ENCODE results near the gene NPB.

DNA sequence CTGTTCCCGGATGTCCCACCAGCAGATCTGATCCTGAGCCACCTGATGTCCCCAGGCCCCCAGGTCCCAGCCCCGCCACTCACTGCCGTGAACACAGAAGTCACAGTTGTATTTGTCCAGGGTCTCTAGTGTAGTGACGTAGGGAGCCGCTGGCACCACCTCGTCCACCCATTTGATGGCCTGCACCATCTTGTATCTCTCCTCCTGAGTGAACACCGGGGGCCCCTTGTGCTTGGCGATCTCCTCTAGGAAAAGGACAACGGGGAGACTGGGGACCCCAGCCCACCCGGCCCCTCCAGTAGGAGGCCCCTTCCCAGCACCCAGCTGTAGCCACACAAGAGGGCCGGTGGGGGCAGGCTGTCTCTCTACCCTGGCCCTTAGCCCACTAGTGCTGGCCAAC lies 6.8 kb downstream of the NPB start:
- TF ChIP-seq EZH2 (IDR thresholded peaks at IDR 0.05; ENCODE audit: low read length): no peak
- TF ChIP-seq, protein P1, sequence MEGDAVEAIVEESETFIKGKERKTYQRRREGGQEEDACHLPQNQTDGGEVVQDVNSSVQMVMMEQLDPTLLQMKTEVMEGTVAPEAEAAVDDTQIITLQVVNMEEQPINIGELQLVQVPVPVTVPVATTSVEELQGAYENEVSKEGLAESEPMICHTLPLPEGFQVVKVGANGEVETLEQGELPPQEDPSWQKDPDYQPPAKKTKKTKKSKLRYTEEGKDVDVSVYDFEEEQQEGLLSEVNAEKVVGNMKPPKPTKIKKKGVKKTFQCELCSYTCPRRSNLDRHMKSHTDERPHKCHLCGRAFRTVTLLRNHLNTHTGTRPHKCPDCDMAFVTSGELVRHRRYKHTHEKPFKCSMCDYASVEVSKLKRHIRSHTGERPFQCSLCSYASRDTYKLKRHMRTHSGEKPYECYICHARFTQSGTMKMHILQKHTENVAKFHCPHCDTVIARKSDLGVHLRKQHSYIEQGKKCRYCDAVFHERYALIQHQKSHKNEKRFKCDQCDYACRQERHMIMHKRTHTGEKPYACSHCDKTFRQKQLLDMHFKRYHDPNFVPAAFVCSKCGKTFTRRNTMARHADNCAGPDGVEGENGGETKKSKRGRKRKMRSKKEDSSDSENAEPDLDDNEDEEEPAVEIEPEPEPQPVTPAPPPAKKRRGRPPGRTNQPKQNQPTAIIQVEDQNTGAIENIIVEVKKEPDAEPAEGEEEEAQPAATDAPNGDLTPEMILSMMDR (optimal IDR thresholded peaks at IDR 0.05 in 1 of 3, IDR thresholded peaks at IDR 0.05 in 1 of 3, conservative IDR thresholded peaks at IDR 0.05 in 1 of 3; ENCODE audit: extremely low read depth in 1 of 3, insufficient read depth in 2 of 3, low read length in 3 of 3): no peak
